NT2/D1 (cell line): Measurements from ENCODE around the gene TPCN1.

Experiments used
- DNase-seq: peaks from one replicate; pipeline ENCODE4 v3.0.0-alpha.2; 2011; ENCODE audit warnings: low read depth, low spot score
- H3K27me3 ChIP-seq: 2 replicates; pipeline ENCODE4 v1.6.0; 2011; ENCODE audit warnings: mild to moderate bottlenecking; ENCODE audit not compliant: insufficient read length, insufficient read depth
- H3K36me3 ChIP-seq: 2 replicates; pipeline ENCODE4 v1.6.1; 2011; ENCODE audit warnings: mild to moderate bottlenecking, low read length, mixed read lengths; ENCODE audit not compliant: insufficient read depth, insufficient read length
- H3K4me1 ChIP-seq: 2 replicates; pipeline ENCODE4 v1.5.1; 2011; ENCODE audit not compliant: insufficient read depth, insufficient read length
- H3K4me3 ChIP-seq: 2 replicates; pipeline ENCODE4 v1.5.1; 2011; ENCODE audit warnings: low read depth; ENCODE audit not compliant: insufficient read length
- H3K9ac ChIP-seq: 2 replicates; pipeline ENCODE4 v1.6.0; 2011; ENCODE audit warnings: low read depth; ENCODE audit not compliant: insufficient read length
- H3K9me3 ChIP-seq: 2 replicates; pipeline ENCODE4 v1.5.1; 2011; ENCODE audit warnings: mild to moderate bottlenecking, low read length; ENCODE audit not compliant: insufficient read depth
- SUZ12 ChIP-seq: IDR thresholded peaks from 2 replicates; pipeline ENCODE4 v1.6.1; 2011; ENCODE audit not compliant: insufficient read length, insufficient read depth; ENCODE audit errors: extremely low read depth
- YY1 ChIP-seq: IDR thresholded peaks from 2 replicates; pipeline ENCODE4 v1.6.1; 2011; ENCODE audit not compliant: insufficient read length, insufficient read depth
- ZNF274 ChIP-seq: IDR thresholded peaks from 2 replicates; pipeline ENCODE4 v1.6.1; 2011; ENCODE audit warnings: mild to moderate bottlenecking, low read depth, low read length

The TPCN1 gene

DNA sequence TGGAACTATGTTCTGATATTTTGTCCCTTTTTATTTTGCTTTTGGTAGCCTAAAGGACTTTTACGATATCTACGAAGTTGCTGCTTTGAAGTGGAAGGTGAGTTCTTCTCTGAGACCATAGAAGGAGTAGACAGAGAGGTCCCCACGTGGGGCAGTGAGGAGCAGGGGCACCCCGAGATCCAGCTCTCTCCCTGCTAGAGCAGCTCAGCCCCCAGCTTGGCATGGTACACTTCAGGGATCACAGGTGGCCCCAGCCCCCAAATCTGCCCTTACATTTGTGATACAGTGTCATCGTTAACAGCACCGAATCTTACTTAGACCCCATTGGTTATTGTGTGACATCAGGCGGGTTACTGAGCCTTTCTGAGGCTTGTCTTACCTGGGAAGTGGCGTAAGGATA, 56.9 kb downstream of the TPCN1 start:
- no peaks in the 10 kb centered on the region for H3K9me3 ChIP-seq
- H3K27me3 ChIP-seq = no peaks in the 10 kb centered on the region
- no peak overlapping the region for H3K9ac ChIP-seq
- peaks cover 51% of the 10 kb centered on the region for H3K36me3 ChIP-seq
- TF ChIP-seq YY1 (no peak), ZNF274 (no peak), SUZ12 (no peak)
- peaks cover 5% of the 10 kb centered on the region for H3K4me1 ChIP-seq
- no peak for DNase-seq
- H3K4me3 ChIP-seq = no peak overlapping the region

DNA sequence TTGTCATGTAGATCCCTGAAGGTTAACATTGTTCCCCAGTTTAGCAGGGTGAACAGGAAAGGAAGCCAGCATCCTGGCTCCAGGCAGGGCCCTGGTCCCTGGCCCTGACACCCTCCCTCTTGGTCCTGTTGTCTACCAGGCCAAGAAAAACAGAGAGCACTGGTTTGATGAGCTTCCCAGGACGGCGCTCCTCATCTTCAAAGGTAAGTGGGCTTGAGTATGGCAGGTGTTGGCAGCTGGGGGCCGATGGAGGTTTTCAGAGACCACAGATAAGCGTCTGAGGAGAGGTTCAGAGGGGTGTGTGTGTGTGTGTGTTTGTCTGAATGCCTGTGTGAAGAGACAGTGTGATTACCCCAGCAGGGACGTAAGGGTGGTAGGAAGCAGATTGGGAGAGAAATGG, 57.4 kb downstream of the TPCN1 start:
- H3K27me3 ChIP-seq = no peaks in the 10 kb centered on the region
- H3K9me3 ChIP-seq = no peaks in the 10 kb centered on the region
- H3K4me1 ChIP-seq = peaks cover 5% of the 10 kb centered on the region
- H3K36me3 ChIP-seq = peaks cover 46% of the 10 kb centered on the region
- no peak overlapping the region for H3K4me3 ChIP-seq
- TF ChIP-seq YY1 (no peak), ZNF274 (no peak)
- DNase-seq = no peak
- H3K9ac ChIP-seq = no peak overlapping the region

DNA sequence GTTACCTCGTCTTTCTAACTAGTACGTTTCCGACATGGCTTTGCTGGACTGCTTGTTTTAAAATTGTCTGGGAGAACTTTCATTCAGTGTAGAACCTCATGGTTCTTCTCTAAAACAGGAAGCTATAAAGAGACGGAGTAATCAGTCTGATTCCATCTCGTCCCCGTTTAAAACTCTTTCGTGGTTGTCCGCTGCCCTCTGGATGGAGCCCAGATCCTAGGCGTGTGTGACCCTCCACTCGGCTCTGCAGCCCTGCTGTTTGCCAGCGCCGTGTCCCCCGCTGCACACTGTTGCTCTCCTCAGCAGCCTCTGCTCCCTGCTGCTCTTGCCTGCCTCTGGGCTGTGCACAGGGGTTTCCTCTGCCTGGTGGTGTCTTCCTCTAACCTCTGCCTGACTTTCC, 63.5 kb downstream of the TPCN1 start:
- H3K9ac ChIP-seq = no peak overlapping the region
- H3K36me3 ChIP-seq = peaks cover 63% of the 10 kb centered on the region
- H3K4me1 ChIP-seq = peaks cover 2% of the 10 kb centered on the region
- H3K4me3 ChIP-seq = no peak overlapping the region
- no peaks in the 10 kb centered on the region for H3K9me3 ChIP-seq
- TF ChIP-seq YY1 (no peak), SUZ12 (no peak), ZNF274 (no peak)
- H3K27me3 ChIP-seq = no peaks in the 10 kb centered on the region
- DNase-seq = no peak

DNA sequence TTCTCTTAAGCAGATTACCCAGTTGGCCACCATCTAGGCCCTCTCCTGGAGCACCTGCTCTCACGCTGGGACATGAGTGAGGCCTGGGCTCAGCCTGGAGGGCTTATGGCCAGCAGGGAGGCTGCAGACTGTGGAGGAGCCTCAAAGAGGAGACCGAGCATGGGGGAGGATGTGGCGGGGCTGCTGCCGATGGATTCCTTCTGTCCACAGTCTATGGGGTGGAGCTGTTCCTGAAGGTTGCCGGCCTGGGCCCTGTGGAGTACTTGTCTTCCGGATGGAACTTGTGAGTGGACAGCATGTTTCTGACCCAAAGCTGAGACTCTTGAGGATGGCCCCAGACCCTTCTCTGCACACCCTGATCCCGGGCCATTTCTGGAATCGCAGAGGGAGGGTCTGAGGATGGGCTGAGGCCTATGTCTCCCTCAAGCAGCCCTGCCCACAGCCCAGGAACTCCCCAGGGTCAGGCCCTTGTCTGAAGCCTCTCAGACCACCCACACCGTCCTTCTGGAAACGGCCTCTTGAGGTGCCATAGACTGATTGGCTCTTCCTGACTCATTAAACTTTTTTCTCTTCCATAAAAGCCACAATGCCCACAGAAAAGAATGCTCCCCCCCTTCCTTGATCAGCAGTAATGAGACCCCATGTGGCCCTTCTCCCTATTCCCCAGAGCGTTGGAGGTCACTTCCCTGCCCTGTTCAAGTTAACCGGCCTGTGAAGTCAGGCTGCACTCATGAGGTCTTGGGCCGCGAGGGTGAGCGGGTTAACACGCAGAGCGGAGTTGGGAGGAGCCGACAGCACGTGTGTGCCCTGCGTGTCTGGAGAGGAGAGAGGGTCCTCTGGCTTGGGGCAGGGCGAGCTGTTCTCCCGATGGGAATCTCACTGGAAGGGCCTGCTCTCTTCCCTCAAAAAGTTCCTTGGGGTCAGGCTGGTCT, 64.7 kb downstream of the TPCN1 start:
- H3K9ac ChIP-seq = no peak overlapping the region
- H3K9me3 ChIP-seq = no peaks in the 10 kb centered on the region
- peaks cover 2% of the 10 kb centered on the region for H3K4me1 ChIP-seq
- H3K36me3 ChIP-seq = peaks cover 69% of the 10 kb centered on the region
- no peak for DNase-seq
- no peaks in the 10 kb centered on the region for H3K27me3 ChIP-seq
- TF ChIP-seq YY1 (no peak), SUZ12 (no peak)
- no peak overlapping the region for H3K4me3 ChIP-seq

DNA sequence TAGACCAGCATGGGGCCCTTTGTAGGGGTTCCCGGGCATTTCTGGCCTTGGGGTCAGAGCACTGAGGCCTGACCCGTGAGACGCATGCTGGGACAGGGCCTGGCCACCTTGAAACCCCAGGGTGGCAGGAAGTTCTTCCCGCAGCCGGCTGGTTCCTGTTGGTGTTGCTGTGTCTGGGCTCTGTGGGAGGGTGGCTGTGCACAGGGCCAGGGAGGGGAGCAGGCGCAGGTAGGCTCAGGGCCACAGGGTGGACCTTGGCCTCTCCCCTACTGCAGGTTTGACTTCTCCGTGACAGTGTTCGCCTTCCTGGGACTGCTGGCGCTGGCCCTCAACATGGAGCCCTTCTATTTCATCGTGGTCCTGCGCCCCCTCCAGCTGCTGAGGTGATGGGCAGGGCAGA, 65.4 kb downstream of the TPCN1 start:
- TF ChIP-seq SUZ12 (no peak), YY1 (no peak), ZNF274 (no peak)
- H3K9ac ChIP-seq = no peak overlapping the region
- DNase-seq = no peak
- peaks cover 76% of the 10 kb centered on the region for H3K36me3 ChIP-seq
- H3K9me3 ChIP-seq = no peaks in the 10 kb centered on the region
- H3K4me1 ChIP-seq = peaks cover 2% of the 10 kb centered on the region
- H3K27me3 ChIP-seq = no peaks in the 10 kb centered on the region
- no peak overlapping the region for H3K4me3 ChIP-seq

DNA sequence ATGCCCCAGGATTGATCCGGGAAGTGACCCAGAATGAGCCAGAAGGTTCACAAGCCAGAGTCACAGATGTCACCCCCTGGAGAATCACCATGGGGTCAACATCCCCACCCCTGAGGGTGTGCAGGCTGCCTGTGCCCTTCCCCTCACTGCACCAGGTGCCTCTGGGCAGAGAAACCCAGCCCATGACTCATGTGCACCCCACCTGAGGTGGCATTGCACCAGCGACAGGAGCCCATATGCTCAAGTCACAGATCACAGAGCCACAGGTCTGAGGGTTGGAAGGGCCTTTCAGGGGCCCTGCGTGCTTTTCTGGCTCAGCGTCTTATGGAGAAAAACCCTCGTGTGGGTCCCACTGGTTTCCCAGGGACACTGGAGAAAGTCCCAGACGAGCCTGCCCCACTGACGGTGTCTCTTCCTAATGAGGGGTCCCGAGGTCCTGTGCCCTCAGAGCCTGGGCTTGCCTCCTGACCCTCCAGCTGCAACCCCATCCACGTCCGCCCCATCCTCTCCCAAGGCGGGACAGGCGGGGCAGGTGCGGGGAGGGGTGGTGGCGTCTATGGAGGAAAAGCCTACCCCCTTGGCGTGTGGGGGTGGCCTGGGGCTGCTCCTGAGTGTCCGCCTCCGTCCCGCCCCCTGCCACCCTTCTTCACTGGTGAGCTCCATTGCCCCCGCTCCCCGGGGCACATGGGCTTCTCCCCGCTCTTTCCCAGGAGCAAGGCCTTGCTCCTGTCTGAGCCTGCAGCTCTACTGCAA, 66.1 kb downstream of the TPCN1 start:
- Histone ChIP-seq H3K36me3 (peaks cover 82% of the 10 kb centered on the region), H3K9me3 (no peaks in the 10 kb centered on the region), H3K4me1 (peaks cover 2% of the 10 kb centered on the region), H3K4me3 (no peak overlapping the region), H3K27me3 (no peaks in the 10 kb centered on the region), H3K9ac (no peak overlapping the region)
- no peak for DNase-seq
- TF ChIP-seq ZNF274 = no peak
- no peak for TF ChIP-seq SUZ12
- TF ChIP-seq YY1 = no peak

DNA sequence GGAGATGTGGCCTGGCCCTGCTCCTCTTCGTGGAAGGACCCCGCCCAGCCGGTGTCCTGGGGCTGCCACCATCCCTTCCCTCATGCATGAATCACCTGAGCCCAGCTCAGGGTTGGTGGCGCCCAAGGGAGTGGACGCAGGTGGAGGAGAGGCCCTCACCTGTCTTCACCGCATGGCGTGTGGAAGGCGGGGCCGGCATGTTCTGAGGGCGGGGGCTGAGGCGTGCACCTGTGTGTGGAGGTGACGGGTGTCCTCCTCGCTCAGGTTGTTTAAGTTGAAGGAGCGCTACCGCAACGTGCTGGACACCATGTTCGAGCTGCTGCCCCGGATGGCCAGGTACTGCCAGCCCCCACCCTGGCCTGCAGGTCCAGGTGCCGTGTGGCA, 66.6 kb downstream of the TPCN1 start:
- Histone ChIP-seq H3K4me1 (peaks cover 2% of the 10 kb centered on the region), H3K4me3 (no peak overlapping the region), H3K27me3 (no peaks in the 10 kb centered on the region), H3K36me3 (peaks cover 88% of the 10 kb centered on the region), H3K9me3 (no peaks in the 10 kb centered on the region), H3K9ac (no peak overlapping the region)
- no peak for DNase-seq
- TF ChIP-seq YY1 = no peak
- no peak for TF ChIP-seq ZNF274
- no peak for TF ChIP-seq SUZ12
